GM19455 (cell line): ENCODE data around the gene RIC1.
"Not testable (repeated sequence)": the region's sequence is repeated elsewhere in the genome, so short reads cannot be mapped to it uniquely, and the experiment has no call there.

Source experiments
- ATAC-seq: cut with Tn5 transposase; IDR thresholded peaks from one replicate; pipeline ENCODE4 v1.9.1; 2021; ENCODE audit not compliant: unreplicated experiment

The RIC1 gene

DNA sequence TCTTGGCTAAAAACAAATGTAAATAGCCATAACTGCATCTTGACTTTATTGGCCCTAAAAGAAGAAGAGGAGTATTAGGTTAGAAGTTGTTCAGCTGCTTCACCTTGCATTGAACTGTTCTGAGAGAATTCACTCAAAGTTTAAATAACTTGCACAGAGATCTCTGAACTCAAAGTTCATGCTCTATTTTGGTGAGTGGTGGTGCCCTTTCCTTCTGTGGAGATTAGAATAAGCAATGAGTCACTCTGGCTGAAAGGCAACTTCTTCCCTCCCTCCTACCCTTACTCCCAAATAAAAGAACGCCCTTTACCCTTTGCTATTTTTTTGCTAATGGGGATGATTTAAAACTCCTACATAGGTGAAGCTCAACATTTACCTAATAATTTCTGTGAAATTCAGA is 155.1 kb downstream of the RIC1 start:
- no peak for ATAC-seq

DNA sequence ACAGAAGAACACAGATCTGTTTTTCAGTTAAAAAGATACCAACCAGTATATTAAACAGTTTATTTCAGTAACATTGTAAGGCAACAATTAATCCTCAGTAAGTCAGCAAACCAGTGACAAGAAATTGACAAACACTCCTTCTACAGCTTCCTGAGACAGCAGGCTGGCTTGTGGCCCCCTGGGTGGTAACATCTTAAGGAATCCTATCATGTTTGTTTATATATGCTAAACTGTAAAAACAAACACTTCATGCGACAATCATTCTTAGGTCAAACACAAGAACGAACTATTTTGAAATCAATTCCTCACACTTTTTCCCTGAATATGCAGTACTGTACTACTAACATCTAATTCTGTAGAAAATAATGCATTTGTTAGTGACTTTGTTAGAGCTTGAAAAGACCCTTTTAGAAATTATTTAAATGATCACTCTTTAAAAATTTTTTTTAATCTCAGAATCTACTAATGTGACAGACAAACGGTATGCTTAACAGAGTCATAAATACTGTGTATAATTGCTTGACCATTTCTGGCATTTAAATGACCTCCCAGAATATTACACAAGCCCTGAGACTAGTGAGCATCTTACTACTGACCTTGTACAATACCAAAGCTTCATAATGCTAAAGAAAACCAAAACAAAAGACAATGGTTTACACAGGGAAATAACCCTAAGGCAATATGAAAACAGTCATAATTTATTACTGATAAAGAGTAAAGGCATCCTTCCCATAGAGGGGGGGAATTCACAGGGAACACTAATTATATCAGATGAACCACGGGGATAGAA is 155.8 kb downstream of the RIC1 start:
- ATAC-seq, result no peak

DNA sequence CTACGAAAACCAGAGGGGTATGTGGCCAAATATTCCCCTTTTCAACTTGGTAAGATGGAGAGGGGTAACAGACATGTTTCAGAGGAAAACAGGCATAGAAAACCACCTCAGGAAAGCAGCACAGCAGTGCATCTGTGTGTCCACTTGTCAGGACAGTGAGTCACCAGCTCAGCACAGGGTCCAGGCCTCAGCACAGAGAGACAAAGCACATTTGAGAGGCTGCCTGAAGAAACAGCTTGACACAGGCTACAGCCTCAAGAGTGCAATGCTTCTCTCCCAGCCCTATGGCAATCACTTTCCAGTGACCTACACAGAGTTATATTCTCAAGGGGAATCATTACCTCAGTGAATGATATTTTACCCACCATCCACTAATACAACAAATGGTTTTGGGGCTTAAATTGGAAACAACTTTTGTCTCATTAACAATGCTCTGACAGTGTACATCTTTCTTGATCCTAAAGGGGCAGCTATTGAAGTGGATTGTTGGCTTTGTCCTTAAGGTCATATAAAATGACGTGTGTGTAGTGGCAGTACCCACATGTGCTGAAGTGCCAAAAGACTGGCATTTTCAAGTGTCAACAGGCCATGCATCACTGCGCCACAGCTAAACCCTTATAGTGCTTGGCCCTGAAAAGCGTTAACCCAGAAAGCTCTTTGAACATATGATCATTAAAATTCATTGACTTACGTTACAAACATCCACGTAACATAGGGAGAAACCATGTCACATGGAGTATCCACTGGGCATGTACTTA is 157.6 kb downstream of the RIC1 start:
- ATAC-seq, result no peak

DNA sequence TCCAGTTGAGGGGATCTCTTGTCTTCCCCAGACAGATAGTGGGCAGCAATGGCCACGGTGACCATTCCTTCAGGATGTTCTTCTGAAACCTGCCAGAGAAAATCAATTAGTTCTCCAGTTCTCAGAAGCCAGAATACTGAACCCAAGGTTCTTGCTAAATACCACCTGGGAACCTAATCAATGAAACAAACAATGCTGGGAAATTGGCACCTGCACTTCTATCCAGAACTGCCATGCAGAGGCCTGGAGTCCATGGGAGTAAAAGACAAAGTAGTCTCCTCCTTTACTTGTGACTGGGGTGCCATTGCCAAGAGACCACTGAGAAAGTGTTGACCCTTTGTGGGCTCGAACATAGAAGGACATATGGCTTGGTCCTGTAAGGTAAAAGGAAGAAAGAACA is 158.3 kb downstream of the RIC1 start:
- no peak for ATAC-seq

DNA sequence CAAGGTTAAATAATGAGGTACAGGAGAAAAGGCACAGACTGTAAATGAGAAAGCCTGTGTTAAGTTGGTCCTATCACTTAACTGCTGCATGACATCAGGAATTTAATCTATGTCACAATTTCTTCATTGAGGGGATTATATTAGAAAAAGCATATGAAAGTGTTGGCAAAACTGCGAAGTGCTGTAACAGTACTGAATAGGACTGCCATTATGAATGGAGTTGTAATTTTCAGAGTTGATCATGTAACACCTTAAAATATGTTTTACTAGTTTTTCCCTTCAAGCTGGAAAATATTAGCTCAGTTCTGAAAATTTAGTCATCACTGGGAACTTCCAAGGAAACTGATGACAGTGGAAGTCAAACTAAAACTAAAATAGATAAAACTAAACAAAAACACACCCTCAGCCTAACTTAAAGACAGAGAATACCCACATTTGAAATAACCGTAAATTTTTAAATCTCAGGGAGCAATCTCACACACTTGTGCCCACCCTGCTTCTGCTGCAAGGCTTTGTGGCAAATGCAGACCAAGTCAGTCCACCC is 158.9 kb downstream of the RIC1 start:
- no peak for ATAC-seq

DNA sequence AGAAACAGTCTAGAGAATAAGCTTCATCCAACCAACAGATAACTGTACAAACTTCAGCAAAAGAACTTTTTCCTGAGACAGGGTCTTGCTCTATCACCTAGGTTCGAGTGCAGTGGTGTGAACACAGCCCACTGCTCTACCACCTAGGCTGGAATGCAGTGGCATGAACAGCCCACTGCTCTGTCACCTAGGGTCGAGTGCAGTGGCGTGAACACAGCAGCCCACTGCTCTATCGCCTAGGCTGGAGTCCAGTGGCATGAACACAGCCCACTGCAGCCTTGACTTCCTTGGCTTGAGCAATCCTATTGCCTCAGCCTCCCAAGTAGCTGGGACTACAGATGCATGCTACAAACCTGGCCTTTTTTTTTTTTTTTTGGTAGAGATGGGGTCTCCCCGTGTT is 160.6 kb downstream of the RIC1 start:
- ATAC-seq, result no peak

DNA sequence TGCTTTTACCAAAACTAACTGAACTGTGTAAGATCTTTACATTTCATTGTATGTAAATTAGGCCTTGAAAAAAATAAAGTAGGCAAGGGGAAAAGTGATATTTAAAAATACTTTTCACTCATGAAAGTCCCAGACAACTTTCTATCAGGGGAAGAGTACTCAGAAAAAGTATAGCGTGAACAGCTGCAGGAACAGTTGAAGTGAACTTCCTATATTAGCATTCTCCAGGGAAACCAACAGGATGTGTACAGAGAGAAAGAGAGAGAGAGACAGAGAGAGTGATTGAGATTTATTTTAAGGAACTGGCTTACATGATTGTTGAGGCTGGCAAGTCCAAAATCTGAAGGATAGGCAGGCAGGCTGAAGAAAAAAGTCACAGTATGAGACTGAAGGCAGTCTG is 162.0 kb downstream of the RIC1 start:
- no peak for ATAC-seq

DNA sequence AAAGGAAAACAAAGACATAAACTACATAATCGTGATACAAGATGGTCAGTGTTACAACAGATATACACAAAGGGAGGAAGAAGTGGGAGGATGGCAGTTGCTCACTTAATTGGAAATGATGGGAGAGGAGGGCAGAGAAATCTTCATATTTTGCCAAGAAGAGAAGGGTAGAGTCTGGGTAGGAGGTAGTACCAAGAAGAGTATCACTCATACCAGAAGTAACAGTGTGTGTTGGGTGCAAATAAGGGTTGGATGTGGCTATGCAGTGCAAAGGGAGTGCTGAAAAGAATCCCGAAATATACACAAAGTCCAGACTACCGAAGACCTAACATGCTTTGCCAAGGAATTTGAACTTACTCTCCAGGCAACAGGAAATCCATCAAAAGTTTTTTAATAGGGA is 163.0 kb downstream of the RIC1 start:
- no peak for ATAC-seq

DNA sequence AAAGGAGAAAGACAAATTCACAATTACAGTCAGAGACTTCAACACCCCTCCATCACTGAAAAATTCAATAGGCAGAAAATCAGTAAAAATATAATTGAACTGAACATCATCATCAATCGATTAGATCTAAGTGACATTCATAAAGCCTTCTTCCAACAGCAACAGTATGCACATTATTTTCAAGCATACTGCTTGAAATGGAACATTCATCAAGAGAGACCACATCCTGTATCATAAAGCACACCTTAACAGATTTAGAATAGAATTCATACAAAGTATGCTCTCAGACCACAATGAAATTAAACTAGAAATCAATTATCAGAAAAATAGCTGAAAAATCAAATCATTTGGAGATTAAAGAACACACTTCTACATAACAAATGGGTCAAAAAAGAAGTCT is 164.9 kb downstream of the RIC1 start:
- no peak for ATAC-seq

DNA sequence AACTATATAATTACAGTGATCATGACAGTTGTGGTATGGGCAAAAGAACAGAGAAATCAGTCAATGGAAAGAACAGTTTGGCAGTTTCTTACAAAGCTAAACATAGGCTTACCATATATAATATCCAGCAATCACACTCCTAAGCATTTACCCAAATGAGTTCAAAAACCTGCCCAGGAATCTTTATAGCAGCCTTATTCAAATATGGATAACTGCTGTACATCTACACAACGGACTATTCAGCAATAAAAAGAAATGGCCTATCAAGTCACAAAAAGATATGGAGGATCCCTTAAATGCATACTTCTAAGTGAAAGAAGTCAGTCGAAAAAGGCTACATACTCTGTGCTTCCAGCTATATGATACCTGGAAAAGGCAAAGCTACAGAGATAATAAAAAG is 167.4 kb downstream of the RIC1 start:
- no peak for ATAC-seq

DNA sequence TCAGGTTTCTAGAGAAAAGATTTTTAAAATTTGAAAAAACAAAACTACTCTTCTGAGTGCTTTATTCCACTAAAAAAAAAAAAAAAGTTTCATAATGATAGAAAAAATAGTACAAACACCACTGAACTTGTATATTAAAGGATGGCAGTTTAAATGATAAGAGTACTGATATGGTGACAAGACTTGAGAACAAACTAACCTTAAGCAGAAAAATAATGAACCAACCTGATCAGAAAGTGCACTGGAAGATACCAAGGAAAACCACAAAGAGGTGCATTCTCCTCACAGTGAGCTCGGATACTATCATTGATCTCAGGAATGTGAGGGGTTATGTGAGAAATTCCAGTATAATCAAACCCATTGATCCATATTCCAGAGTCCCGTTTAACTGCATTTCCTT is 169.7 kb downstream of the RIC1 start:
- no peak for ATAC-seq

DNA sequence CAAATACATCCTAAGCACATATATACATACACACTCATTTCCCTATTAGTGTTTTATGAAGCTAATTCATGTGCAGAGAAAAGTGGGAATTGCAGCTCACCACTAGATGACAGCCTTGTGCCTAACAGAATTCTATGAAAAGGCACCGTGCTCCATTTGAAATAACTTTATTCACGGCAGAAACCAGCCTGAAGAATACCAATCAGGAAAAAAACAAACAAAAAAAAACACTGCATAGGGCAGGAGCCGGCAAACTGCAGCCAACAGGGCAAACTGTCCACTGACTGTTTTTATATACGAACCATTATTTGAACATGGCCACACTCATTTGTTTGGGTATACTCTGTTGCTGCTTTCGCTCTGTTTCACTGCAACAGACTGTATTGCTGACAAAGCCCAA is 170.4 kb downstream of the RIC1 start:
- no peak for ATAC-seq

DNA sequence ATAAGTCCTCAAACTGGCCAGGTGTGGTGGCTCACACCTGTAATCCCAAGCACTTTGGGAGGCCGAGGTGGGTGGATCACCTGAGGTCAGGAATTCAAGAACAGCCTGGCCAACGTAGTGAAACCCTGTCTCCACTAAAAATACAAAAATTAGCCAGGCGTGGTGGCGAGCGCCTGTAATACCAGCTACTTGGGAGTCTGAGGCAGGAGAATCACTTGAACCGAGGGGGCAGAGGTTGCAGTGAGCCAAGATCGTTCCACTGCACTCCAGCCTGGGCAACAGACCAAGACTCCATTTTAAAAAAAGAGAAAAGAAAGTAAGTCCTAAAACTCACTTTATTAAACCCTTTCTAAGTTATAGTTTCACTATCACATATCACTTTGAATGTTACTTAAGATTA is 171.5 kb downstream of the RIC1 start:
- ATAC-seq, result not testable (repeated sequence)

DNA sequence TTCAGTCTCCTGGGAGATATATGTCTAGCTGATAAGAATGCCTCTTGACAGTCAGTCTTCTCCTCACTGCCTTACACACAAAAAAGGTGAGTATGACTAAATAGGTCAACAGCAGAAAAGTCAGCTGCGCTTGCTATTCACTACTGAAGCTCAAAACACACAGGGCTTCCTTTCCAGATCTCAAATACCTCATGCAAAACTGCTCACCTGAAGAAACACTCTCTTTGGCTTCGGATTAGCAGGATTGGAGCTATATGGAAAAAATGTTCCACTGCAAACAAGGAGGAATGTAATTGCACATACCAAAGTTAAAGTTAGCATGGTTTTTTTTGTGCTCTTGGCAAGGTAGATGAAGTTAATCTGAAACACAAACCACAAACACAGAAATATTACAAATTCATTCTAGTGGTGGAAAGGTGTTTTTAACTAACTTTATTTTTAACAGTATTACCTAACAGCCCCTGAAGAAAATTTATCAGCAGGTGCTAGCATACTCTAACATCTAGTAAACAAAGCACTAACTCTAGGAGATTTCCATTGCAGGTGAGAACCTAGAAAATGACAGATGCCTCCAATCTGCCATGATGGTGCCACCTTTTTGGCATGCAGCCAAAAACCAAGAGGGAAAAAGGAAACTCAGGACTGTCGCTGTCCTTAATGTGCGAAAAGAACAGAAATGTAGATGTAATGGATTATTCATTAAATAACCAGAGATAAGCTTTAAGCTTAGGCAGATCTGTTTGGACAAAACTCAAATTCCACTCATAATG is 172.2 kb downstream of the RIC1 start:
- no peak for ATAC-seq

DNA sequence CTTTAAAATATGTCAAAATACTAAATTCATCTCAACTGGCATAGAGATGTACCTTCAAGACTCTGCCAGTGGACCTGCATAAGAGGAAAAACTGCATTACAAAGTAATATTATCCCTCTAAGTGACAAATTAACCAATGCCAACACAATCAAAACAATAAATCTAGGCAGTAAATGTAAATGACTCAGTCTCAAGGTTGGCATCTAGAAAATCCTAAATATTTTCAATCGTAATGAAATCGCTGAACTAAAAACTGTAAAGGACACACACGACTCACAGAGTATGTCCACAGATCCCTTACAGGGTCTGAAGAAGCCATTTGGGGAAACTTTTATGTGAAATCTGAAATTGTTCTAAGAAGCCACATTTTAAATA is 172.8 kb downstream of the RIC1 start:
- ATAC-seq, result no peak

DNA sequence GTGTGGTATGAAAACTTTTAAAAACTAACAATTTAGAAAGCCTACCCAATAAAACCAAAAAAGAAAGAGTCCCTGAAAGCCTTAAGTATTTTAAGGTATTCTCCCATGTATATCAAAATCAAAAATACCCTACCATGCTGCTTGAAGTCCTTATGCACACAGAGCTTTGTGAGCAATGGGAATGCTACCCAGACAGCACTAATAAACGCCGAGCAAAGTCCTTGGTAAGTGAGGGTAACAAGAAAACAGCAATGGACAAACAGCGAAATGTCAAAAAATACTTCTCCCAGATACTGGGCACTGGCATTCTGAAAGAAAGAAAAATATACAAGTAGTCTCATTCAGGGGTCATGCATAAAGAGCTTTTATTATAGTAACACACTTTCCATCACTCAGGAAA is 176.6 kb downstream of the RIC1 start:
- ATAC-seq, result no peak

DNA sequence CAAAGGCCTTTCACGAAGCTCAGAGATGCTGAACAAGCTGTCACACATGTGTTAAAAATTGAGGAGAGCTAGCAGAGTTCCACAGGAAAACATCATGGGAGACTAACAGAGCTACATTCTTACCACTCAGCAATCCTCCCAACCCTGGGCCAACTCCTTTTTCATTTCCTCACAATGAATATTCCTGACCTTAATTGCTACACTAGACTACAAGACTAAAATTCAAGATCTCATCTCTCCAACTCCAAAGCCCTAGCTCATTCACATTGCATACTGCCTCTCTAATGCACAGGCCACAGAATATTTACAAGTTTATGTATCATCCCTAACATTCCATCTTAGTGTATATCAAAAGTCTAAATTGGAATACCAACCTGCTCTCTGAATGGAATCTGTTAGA is 182.8 kb downstream of the RIC1 start:
- no peak for ATAC-seq

DNA sequence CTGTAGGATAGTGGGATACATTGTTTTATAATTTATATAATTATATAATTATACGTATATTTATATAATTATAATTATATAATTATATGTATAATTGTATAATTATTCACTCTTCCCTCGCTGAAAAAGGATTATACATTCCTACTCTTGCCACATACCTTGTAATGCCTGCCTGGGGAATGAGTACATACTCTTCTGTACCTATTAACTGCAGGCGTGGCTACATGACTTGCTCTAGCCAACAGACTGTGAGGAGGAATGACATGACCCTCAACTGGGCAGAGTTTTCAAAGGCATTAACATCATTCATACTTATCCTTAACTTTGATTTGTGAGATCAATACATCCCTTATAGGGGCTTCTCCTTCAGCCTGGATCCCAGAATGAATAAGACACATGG is 184.9 kb downstream of the RIC1 start:
- no peak for ATAC-seq

DNA sequence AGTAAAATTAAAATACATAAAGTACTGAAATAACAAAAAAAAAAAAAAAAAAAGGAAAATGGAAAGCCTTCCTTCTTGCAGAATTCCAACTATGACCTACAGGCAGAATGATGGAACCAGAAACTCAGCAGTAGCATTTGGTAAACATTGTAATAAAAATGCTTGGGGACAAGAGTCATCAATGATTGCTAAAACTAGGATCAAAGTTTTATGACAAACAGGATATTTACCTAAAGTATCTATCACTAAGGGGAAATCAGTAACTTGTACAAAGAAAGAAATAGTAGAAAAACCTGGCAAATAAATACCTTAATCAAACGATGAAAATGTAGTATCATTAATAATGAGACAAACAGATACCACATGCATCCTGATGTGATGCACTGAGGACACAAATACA is 186.6 kb downstream of the RIC1 start:
- ATAC-seq, result no peak

DNA sequence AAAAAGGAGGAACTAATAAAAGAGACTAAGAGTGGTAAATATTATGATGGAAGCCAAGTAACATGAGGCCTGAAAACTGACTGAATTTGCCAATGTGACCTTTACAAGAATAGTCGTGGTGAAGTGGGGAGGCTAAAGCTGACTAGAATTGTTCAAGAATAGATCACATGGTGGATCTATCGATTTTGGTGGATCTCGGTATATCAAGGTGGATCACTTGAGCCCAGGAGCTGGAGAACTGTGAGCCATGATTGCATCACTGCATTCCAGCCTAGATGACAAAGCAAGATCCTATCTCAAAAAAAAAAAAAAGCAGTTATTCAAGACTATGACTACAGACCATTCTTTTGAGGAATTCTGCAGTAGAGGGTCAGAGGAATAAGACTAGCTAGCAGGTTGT is 189.0 kb downstream of the RIC1 start:
- ATAC-seq, result no peak

DNA sequence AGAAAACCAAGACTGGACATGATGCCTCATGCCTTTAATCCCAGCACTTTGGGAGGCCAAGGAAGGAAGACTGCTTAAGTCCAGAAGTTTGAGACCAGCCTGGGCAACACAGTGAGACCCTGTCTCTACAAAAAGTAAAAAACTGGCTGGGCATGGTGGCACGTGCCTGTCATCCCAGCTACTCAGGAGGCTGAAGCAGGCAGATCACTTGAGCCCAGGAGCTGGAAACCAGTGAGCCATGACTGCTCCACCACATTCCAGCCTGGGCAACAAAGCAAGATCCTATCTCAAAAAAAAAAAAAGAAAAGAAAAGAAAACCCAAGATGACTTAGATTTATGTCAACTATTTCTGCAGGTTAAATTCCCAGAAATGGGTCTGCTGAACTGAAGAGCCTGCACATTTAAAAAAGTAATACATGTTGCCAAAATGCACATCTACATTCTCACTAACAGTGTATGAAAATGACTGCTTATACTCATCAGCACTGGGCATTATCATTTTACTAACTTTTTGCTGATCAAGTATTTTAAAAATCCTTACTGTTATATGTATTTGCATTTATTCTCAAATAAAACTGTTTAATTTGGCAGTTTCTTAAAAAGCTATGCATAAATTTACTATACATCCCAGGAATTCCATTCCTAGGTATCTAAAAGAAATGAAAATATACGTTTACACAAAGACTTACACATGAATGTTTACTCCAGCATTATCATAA is 189.7 kb downstream of the RIC1 start:
- no peak for ATAC-seq
